ENCODE measurements around the gene ABCC1. TPM values are rescaled to one million over a fixed set of nuclear protein-coding genes. Genes with fewer than 3 reads are reported as not detected.

ABCC1 gene
- total RNA-seq, 1 experiment from 2014 or later: 56.4 TPM

DNA sequence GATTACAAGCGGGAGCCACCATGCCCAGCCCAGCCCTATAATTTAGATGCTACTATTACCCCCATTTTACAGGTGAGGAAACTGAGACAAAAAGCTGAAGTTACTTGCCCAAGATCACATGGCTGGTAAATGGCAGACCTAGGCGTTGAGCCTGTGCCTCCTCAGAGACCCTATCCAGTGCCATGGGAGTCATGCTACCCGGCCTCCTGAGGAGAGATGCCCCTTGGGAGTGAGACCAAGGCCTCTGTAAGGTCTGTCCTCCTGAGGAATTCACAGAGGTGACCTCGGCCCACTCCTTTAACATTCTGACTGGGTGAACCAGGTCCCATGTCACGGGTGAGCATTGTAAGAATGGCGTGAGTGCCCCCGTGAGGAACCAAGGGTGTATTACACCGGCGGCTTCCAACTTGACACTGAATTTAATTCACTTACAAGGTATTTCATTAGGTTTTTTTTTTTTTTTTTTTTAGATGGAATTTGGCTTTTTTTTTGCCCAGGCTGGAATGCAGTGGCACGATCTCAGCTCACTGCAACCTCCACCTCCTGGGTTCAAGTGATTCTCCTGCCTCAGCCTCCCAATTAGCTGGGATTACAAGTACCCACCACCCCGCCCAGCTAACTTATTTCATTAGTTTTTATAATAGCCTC, 178.2 kb downstream of the ABCC1 start:
- Histone ChIP-seq H3K56ac (ENCODE audit: insufficient read length, low read depth, low read length) (no peak overlapping the region), H3K79me2 (ENCODE audit: insufficient read depth, low read length) (no peaks in the 10 kb centered on the region), H2BK20ac (ENCODE audit: low read depth, low read length, poor library complexity, severe bottlenecking) (no peak overlapping the region), H3T11ph (ENCODE audit: low read length) (no peak overlapping the region), H3K4me1 (ENCODE audit: insufficient read depth, low read length) (no peaks in the 10 kb centered on the region), H3K79me1 (ENCODE audit: insufficient read depth, low read depth, low read length, poor library complexity, severe bottlenecking) (no peaks in the 10 kb centered on the region), H3K9me3 (ENCODE audit: control insufficient read depth, low read depth, low read length) (no peaks in the 10 kb centered on the region), H3K23me2 (ENCODE audit: insufficient read length, low read depth, low read length, poor library complexity, severe bottlenecking) (peaks cover 2% of the 10 kb centered on the region), H3K27me3 (ENCODE audit: insufficient read depth, low read length) (no peaks in the 10 kb centered on the region), H4K5ac (ENCODE audit: insufficient read length, low read depth, low read length) (no peak overlapping the region), H3K9ac (ENCODE audit: extremely low read depth, insufficient read length, low read length) (no peak overlapping the region), H2BK15ac (ENCODE audit: low read depth, low read length) (no peak overlapping the region), H4K91ac (ENCODE audit: insufficient read length, low read depth, low read length) (no peak overlapping the region), H2BK12ac (ENCODE audit: insufficient read length, low read depth, low read length) (no peak overlapping the region), H2AFZ (ENCODE audit: low read length) (no peak overlapping the region), H2AK5ac (ENCODE audit: insufficient read length, low read length) (no peak overlapping the region), H3K4ac (ENCODE audit: low read depth, low read length) (no peak overlapping the region), H2BK5ac (ENCODE audit: insufficient read length, low read length) (no peak overlapping the region), H2BK120ac (ENCODE audit: low read depth, low read length, poor library complexity, severe bottlenecking) (no peak overlapping the region), H3K4me2 (ENCODE audit: insufficient read depth, insufficient read length, low read length) (no peak overlapping the region), H3K18ac (ENCODE audit: insufficient read length, low read depth, low read length) (no peak overlapping the region), H3K27ac (ENCODE audit: insufficient read length, low read depth, low read length) (no peak overlapping the region), H4K8ac (replicated peaks; ENCODE audit: insufficient read length, low read depth, low read length) (no peak overlapping the region), H3K23ac (ENCODE audit: insufficient read length, low read depth, low read length) (no peak overlapping the region), H3K14ac (ENCODE audit: insufficient read depth, low read length) (no peak overlapping the region), H4K20me1 (ENCODE audit: control insufficient read depth, insufficient read depth, insufficient read length) (no peaks in the 10 kb centered on the region)
- WGBS (ENCODE audit: extremely low coverage, insufficient read length, low lambda C conversion rate): no CpG with 5 or more reads among the region's 11 CpGs
- Mint-ChIP-seq H3K36me3 (ENCODE audit: insufficient read depth in 1 of 3, low read depth in 3 of 3) (peaks cover 50 to 77% (median 68%) of the 10 kb centered on the region in 3 experiments), H3K4me1 (no peaks in the 10 kb centered on the region), H3K4me3 (no peak overlapping the region), H3K27ac (peak overlapping the region; percentile 44 to 95 (median 48); a peak in 4 of 7 replicates), H3K27me3 (ENCODE audit: low read depth) (no peaks in the 10 kb centered on the region), H3K9me3 (peaks cover 9 to 11% of the 10 kb centered on the region in 2 experiments; a peak in 4 of 5 replicates)
- DNase-seq: peak; percentile 84
- TF ChIP-seq, protein P1, sequence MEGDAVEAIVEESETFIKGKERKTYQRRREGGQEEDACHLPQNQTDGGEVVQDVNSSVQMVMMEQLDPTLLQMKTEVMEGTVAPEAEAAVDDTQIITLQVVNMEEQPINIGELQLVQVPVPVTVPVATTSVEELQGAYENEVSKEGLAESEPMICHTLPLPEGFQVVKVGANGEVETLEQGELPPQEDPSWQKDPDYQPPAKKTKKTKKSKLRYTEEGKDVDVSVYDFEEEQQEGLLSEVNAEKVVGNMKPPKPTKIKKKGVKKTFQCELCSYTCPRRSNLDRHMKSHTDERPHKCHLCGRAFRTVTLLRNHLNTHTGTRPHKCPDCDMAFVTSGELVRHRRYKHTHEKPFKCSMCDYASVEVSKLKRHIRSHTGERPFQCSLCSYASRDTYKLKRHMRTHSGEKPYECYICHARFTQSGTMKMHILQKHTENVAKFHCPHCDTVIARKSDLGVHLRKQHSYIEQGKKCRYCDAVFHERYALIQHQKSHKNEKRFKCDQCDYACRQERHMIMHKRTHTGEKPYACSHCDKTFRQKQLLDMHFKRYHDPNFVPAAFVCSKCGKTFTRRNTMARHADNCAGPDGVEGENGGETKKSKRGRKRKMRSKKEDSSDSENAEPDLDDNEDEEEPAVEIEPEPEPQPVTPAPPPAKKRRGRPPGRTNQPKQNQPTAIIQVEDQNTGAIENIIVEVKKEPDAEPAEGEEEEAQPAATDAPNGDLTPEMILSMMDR (conservative IDR thresholded peaks at IDR 0.05): peak; percentile 87
